Thymus (tissue), 11 donors: ENCODE data around the gene LAMA5. TPM values are rescaled to one million over a fixed set of nuclear protein-coding genes. Genes with fewer than 3 reads are reported as not detected.

ENCODE experiments used
- DNase-seq, 9 donors: peaks; one replicate each; pipeline ENCODE4 v3.0.0-alpha.2; 2013; ENCODE audit warnings: low spot score in 9 of 9, low read depth in 6 of 9, missing footprints in 1 of 9
- H3K27ac ChIP-seq, 2 donors: one replicate each; pipeline ENCODE4 v1.5.1; 2013; ENCODE audit warnings: control low read depth in 1 of 2, low read depth in 1 of 2, low read length in 1 of 2, mild to moderate bottlenecking in 1 of 2, moderate library complexity in 1 of 2
- H3K27me3 ChIP-seq, 2 donors: one replicate each; pipeline ENCODE4 v1.5.1; 2013; ENCODE audit warnings: low read length in 1 of 2; ENCODE audit not compliant: control insufficient read depth in 2 of 2, insufficient read depth in 1 of 2
- H3K36me3 ChIP-seq, 2 donors: one replicate each; pipeline ENCODE4 v1.5.1; 2013; ENCODE audit warnings: low read length in 1 of 2, mild to moderate bottlenecking in 1 of 2, moderate library complexity in 1 of 2; ENCODE audit not compliant: control insufficient read depth in 2 of 2, insufficient read depth in 2 of 2
- H3K4me1 ChIP-seq, 2 donors: one replicate each; pipeline ENCODE4 v1.5.1; 2013; ENCODE audit warnings: low read length in 2 of 2; ENCODE audit not compliant: control insufficient read depth in 2 of 2, insufficient read depth in 2 of 2
- H3K4me3 ChIP-seq, 2 donors: one replicate each; pipeline ENCODE4 v1.5.1; 2013; ENCODE audit warnings: low read length in 2 of 2, control low read depth in 1 of 2, mild to moderate bottlenecking in 1 of 2
- H3K9me3 ChIP-seq, 2 donors: one replicate each; pipeline ENCODE4 v1.5.1; 2013; ENCODE audit warnings: low read length in 1 of 2, mild to moderate bottlenecking in 1 of 2; ENCODE audit not compliant: control insufficient read depth in 2 of 2, insufficient read depth in 1 of 2
- WGBS: extraction: QIAGEN DNeasy Blood & Tissue Kit; methylation state at CpG from one replicate; pipeline ENCODE4 v1.1.7; 2013; 5-methylcytosine and 5-hydroxymethylcytosine counted together
- polyA plus RNA-seq: library from polyadenylated mRNA; stranded (reverse); fragments of 200-250 nt; gene quantifications from one replicate; pipeline ENCODE4 v1.2.3, GENCODE V29; 2013
- total RNA-seq: library from RNA; stranded (reverse); fragments of 120-200 nt; gene quantifications from one replicate; pipeline ENCODE4 v1.2.4, GENCODE V29; 2013
- donor health status: healthy.

Gene LAMA5
- total and polyA plus RNA-seq, 2 donors: 12.8 to 155 TPM

GRCh38 chr20:62322492-62323041, 44.5 kb downstream of the LAMA5 start:
- Histone ChIP-seq H3K4me3 (no peak overlapping the region), H3K27me3 (no peaks in the 10 kb centered on the region), H3K27ac (no peak overlapping the region), H3K9me3 (peaks cover 0 to 9% of the 10 kb centered on the region in 2 donors), H3K36me3 (no peaks in the 10 kb centered on the region), H3K4me1 (no peaks in the 10 kb centered on the region)
- no peak for DNase-seq
- WGBS: 97% methylated on average over 16 of the region's 16 CpGs

DNA sequence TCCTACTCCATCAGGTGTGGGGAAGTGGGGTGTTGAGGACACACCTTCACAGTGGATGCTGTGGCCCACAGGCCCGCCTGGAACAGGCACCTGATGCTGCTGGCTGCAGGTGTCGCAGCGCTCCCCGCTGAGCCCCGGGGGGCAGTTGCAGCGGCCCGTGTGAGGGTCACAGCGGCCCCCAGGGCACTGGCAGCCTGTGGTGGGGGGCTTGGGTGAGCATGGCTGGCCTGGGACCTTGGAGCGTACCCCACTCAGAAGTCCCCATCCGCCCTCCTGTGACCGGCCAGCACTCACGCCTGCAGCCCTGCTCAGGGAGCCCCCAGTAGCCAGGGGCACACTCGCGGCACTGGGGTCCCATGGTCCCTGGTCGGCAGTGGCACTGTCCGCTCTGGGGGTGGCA, 45.1 kb downstream of the LAMA5 start:
- no peak for DNase-seq
- Histone ChIP-seq H3K27me3 (no peaks in the 10 kb centered on the region), H3K27ac (no peak overlapping the region), H3K4me3 (no peak overlapping the region), H3K9me3 (peaks cover 0 to 15% of the 10 kb centered on the region in 2 donors), H3K4me1 (no peaks in the 10 kb centered on the region), H3K36me3 (no peaks in the 10 kb centered on the region)
- over 99% methylated on average over 16 of the region's 16 CpGs for WGBS

DNA sequence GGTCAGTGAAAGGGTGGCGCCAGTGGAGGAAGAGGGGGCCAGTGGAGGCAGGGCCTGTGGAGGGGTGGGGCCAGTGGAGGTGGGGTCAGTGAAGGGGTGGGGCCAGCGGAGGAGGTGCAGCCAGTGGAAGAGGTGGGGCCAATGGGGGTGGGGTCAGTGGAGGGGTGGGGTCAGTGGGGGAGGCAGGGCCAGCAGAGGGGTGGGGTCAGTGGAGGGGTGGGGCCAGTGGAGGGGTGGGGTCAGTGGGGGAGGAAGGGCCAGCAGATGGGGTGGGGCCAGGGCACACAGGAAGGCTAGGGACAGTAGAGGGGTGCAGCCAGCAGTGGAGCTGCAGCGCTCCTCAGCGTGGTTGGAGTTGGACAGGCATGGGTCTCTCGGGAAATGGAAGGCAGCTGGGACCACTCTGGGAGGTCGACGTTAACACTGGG, 45.6 kb downstream of the LAMA5 start:
- Histone ChIP-seq H3K4me3 (no peak overlapping the region), H3K27ac (no peak overlapping the region), H3K36me3 (no peaks in the 10 kb centered on the region), H3K27me3 (no peaks in the 10 kb centered on the region), H3K4me1 (no peaks in the 10 kb centered on the region), H3K9me3 (peaks cover 0 to 15% of the 10 kb centered on the region in 2 donors)
- 96% methylated on average over 7 of the region's 7 CpGs for WGBS
- DNase-seq: no peak

DNA sequence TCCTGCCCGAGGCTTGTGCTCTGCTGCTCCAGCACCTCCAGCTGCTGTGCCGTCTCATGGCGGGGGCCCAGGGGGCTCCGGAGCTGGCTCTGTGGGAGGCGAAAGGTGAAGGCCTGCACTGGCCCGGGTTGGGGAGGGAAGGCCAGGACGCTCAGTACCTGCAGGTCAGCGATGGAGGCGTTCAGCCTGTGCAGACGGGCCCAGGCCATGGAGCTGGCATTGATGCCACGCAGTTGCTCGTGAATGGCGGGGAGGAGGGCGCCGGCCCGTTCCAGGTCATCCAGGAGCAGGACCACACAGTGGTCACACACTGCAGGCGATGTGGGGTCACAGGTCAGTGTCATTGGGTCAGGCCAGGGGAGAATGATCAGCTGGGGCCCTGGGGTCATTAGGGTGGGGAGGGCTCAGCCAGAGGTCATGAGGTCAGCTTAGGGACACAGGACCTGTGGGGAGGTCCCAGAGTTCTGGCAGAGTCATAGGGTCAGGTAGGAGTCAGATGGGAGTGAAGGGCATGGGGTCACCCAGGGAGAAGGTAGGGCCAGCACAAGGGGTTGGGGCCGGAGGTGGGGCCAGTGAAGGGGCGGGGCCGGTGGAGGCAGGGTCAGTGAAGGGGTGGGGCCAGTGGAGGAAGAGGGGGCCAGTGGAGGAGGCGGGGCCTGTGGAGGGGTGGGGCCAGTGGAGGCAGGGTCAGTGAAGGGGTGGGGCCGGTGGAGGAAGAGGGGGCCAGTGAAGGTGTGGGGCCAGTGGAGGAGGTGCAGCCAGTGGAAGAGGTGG, 46.3 kb downstream of the LAMA5 start:
- no peaks in the 10 kb centered on the region for H3K4me1 ChIP-seq

DNA sequence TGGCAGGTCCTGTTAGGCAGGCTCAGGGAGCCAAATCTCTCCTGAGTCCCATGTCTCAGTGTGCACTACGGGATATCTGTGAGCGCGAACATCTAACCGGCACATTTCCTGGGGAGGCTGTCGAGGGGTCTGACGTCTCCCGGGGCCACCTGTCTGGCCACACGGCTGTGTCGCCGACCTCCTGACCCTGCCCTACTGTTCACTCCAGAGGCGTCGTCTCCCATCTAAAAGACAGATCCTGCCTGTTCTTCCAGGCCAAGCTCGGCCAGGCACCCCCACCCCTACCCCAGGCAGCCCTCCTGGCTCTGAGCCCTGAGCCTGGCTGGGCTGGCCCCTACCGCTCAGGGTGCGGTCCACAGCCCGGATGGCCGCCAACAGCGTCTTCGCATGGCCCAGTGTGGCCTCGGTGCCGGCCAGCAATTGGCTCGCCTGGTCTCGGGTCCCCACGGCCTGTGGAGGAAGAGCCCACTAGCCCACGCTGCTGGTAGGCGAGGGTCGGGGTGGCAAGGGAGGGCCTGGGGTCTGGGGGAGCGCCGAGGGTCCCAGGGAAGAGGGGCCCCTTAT, 47.7 kb downstream of the LAMA5 start:
- no peak for DNase-seq
- Histone ChIP-seq H3K36me3 (no peaks in the 10 kb centered on the region), H3K27ac (peak overlapping the region in 1 of 2 donors; percentile 42), H3K4me1 (no peaks in the 10 kb centered on the region), H3K27me3 (no peaks in the 10 kb centered on the region), H3K4me3 (no peak overlapping the region), H3K9me3 (peaks cover 0 to 15% of the 10 kb centered on the region in 2 donors)
- WGBS: 94% methylated on average over 29 of the region's 29 CpGs

More for the DNA sequence above, 46.3 kb downstream of the LAMA5 start:
- 96% methylated on average over 22 of the region's 22 CpGs for WGBS
- H3K9me3 ChIP-seq: peaks cover 0 to 15% of the 10 kb centered on the region in 2 donors
- DNase-seq: no peak
- no peaks in the 10 kb centered on the region for H3K36me3 ChIP-seq
- H3K27me3 ChIP-seq: no peaks in the 10 kb centered on the region
- no peak overlapping the region for H3K27ac ChIP-seq
- no peak overlapping the region for H3K4me3 ChIP-seq

GRCh38 chr20:62318400-62319345, 48.4 kb downstream of the LAMA5 start:
- no peak overlapping the region for H3K4me3 ChIP-seq
- H3K27ac ChIP-seq: peak overlapping the region in 1 of 2 donors; percentile 5

GRCh38 chr20:62317167-62317655, 49.9 kb downstream of the LAMA5 start:
- H3K4me1 ChIP-seq: no peaks in the 10 kb centered on the region
- DNase-seq: no peak
- H3K4me3 ChIP-seq: no peak overlapping the region
- peaks cover 0 to 15% of the 10 kb centered on the region in 2 donors for H3K9me3 ChIP-seq
- 89% methylated on average over 18 of the region's 18 CpGs for WGBS
- H3K27ac ChIP-seq: no peak overlapping the region
- no peaks in the 10 kb centered on the region for H3K36me3 ChIP-seq
- H3K27me3 ChIP-seq: no peaks in the 10 kb centered on the region

More at GRCh38 chr20:62318400-62319345, 48.4 kb downstream of the LAMA5 start:
- WGBS: 94% methylated on average over 36 of the region's 36 CpGs
- H3K4me1 ChIP-seq: no peaks in the 10 kb centered on the region
- DNase-seq: no peak
- H3K36me3 ChIP-seq: no peaks in the 10 kb centered on the region
- no peaks in the 10 kb centered on the region for H3K27me3 ChIP-seq
- H3K9me3 ChIP-seq: peaks cover 0 to 15% of the 10 kb centered on the region in 2 donors

GRCh38 chr20:62316331-62317166, 50.6 kb downstream of the LAMA5 start:
- H3K9me3 ChIP-seq: peaks cover 0 to 15% of the 10 kb centered on the region in 2 donors
- H3K27me3 ChIP-seq: no peaks in the 10 kb centered on the region
- no peak overlapping the region for H3K4me3 ChIP-seq
- no peaks in the 10 kb centered on the region for H3K36me3 ChIP-seq
- 93% methylated on average over 40 of the region's 40 CpGs for WGBS
- no peak overlapping the region for H3K27ac ChIP-seq
- DNase-seq: no peak
- no peaks in the 10 kb centered on the region for H3K4me1 ChIP-seq
